Muscle of leg (tissue), 11 donors: Measurements from ENCODE around the gene PLEKHF1. TPM values are rescaled to one million over a fixed set of nuclear protein-coding genes. Genes with fewer than 3 reads are reported as not detected.

Experiments used
- DNase-seq: peaks from one replicate; pipeline ENCODE4 v3.0.0; 2013
- H3K27ac ChIP-seq: one replicate; pipeline ENCODE4 v1.5.1; 2013; ENCODE audit warnings: mild to moderate bottlenecking, low read length, control low read depth
- H3K27me3 ChIP-seq: one replicate; pipeline ENCODE4 v1.6.1; 2013; ENCODE audit warnings: low read length; ENCODE audit not compliant: control insufficient read depth, insufficient read depth
- H3K36me3 ChIP-seq: one replicate; pipeline ENCODE4 v1.6.1; 2013; ENCODE audit warnings: low read length; ENCODE audit not compliant: control insufficient read depth, insufficient read depth
- H3K4me1 ChIP-seq: one replicate; pipeline ENCODE4 v1.6.1; 2013; ENCODE audit warnings: low read length; ENCODE audit not compliant: control insufficient read depth, insufficient read depth
- H3K4me3 ChIP-seq: one replicate; pipeline ENCODE4 v1.5.1; 2013; ENCODE audit warnings: low read length, control low read depth
- H3K9me3 ChIP-seq: replicated peaks from 2 replicates; pipeline ENCODE4 v1.6.1; 2013; ENCODE audit warnings: low read depth, low read length; ENCODE audit not compliant: control insufficient read depth
- WGBS: methylation state at CpG from one replicate; pipeline ENCODE4 v1.1.5; 2013; ENCODE audit warnings: missing lambda C conversion rate; ENCODE audit not compliant: insufficient coverage; 5-methylcytosine and 5-hydroxymethylcytosine counted together
- polyA plus RNA-seq, 8 donors: library from polyadenylated mRNA; unstranded; fragments of 120-200 nt; gene quantifications; one replicate each; pipeline versions ENCODE4 v1.2.1 to v1.2.3, GENCODE V29; 2013; ENCODE audit warnings: inconsistent platforms in 1 of 8, low replicate concordance in 1 of 8; ENCODE audit not compliant: insufficient read length in 8 of 8, insufficient read depth in 1 of 8
- total RNA-seq: library from RNA; stranded (reverse); fragments of 120-200 nt; gene quantifications from one replicate; pipeline ENCODE4 v1.2.4, GENCODE V29; 2013

Gene PLEKHF1
- total and polyA plus RNA-seq, 9 donors, result 3.2 to 7.0 (median 4.5) TPM

DNA sequence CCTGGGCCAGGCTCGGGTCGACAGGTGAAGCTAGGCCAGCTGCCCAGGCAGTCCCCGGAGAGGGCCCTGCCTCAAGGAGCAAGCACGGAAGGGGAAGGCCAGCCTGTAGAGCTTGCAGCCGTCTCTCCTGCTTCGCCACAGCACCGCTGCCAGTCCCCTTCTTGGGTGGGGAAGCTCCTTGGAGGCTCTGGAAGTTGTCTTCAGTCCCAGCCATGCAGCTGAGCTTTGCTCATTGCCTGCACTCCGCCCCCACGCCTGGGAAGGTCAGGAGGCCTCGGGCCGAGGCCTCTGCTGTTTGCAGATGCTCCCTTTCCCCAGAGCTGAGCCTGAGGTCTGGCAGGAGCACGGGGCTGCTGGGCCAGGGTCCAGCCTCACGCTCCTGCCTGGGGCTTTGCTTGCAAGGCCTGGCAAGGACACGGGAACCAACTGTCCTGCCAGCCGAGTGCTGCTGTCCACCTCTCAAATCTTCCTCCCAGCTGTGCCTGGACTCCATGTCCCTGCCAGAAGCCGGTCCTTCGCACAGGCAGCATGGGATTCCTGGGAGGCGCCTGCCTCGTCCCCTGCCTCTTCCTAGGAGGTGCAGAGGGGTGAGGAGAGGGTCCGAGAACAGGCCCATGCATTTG is 13.3 kb downstream of the PLEKHF1 start:
- H3K36me3 ChIP-seq, result peaks cover 5% of the 10 kb centered on the region
- DNase-seq, result peak; percentile 90
- peaks cover 60% of the 10 kb centered on the region for H3K4me1 ChIP-seq
- no peaks in the 10 kb centered on the region for H3K27me3 ChIP-seq
- no peaks in the 10 kb centered on the region for H3K9me3 ChIP-seq
- peak overlapping the region; percentile 65 for H3K27ac ChIP-seq
- WGBS, result 20% methylated on average over 15 of the region's 20 CpGs
- H3K4me3 ChIP-seq, result no peak overlapping the region

DNA sequence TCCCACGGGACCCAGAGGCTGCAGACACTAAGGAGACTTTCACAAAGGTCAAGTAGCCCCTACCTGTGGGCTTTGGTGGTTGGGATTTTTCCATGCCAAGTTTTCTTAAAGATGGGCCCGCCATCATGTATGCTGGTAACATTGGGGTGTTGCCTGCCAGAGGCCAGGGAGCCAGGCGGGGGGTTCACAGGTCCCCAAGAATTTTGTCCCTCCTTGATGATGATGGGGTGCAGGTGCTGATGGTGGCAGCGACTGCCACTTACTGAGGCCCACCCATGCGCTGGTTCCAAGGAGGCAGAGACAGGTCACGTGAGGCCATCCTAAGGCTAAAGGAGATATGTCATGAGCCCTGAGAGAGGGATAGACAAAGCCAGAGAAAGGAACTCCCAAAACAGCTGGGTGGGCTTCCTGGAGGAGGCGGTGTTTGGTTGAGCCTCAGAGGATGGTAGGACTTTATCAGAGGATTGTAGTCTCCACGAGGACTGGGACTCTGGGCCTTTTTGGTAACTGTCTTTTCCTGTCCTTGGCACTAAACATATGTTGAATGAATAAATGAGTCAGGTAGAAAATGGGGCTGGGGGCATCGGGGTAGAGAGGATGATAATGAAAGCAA is 14.4 kb downstream of the PLEKHF1 start:
- 88% methylated on average over 9 of the region's 9 CpGs for WGBS
- Histone ChIP-seq H3K27me3 (no peaks in the 10 kb centered on the region), H3K4me3 (no peak overlapping the region), H3K9me3 (no peaks in the 10 kb centered on the region), H3K27ac (no peak overlapping the region), H3K36me3 (peaks cover under 1% of the 10 kb centered on the region), H3K4me1 (peaks cover 60% of the 10 kb centered on the region)
- DNase-seq, result no peak

DNA sequence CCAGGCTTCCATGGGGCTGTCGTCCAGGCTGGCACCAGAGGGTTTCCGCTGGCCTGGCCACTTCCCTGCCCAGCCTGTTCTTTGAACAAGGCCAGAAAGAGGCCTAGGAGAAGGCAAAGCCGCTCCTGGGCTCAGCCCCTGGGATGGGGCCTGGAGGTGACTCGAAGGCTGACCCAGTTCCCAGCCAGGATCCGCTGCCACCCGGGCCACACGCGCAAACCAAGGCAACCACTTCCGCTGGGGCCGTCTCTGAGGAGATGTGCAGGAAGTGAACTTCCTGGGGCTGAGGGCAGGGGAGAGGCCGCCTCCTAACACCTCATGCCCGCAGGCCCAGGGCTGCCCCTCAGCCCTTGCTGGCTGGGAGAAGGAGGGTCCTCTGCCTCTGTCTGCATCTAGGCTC is 15.2 kb downstream of the PLEKHF1 start:
- Histone ChIP-seq H3K36me3 (no peaks in the 10 kb centered on the region), H3K27me3 (no peaks in the 10 kb centered on the region), H3K4me1 (peaks cover 62% of the 10 kb centered on the region), H3K4me3 (no peak overlapping the region), H3K9me3 (no peaks in the 10 kb centered on the region), H3K27ac (peak overlapping the region; percentile 20)
- no peak for DNase-seq
- 59% methylated on average over 6 of the region's 12 CpGs for WGBS

DNA sequence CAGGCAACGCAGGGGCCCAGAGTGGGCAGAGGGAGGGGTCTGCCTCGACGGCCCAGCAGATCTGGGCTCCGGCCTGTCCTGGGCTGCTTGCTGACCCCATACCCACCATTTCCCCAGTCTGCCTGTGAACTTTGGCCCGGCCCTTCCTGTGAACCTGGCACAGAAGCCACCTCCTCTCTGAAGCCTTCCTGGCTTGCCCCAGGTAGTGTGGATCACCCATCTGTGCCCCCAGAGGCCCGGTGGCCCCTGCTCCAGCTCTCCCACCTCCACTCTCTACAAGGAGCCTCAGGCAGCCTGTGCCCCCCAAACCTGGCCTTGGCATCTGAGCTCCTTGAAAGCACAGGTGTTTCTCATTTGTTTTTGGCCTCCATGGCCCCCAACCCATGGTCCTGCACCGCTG is 15.7 kb downstream of the PLEKHF1 start:
- Histone ChIP-seq H3K4me3 (no peak overlapping the region), H3K9me3 (no peaks in the 10 kb centered on the region), H3K27me3 (no peaks in the 10 kb centered on the region), H3K36me3 (no peaks in the 10 kb centered on the region), H3K27ac (peak overlapping the region; percentile 63), H3K4me1 (peaks cover 62% of the 10 kb centered on the region)
- no peak for DNase-seq
- WGBS, result 81% methylated on average over 6 of the region's 7 CpGs

DNA sequence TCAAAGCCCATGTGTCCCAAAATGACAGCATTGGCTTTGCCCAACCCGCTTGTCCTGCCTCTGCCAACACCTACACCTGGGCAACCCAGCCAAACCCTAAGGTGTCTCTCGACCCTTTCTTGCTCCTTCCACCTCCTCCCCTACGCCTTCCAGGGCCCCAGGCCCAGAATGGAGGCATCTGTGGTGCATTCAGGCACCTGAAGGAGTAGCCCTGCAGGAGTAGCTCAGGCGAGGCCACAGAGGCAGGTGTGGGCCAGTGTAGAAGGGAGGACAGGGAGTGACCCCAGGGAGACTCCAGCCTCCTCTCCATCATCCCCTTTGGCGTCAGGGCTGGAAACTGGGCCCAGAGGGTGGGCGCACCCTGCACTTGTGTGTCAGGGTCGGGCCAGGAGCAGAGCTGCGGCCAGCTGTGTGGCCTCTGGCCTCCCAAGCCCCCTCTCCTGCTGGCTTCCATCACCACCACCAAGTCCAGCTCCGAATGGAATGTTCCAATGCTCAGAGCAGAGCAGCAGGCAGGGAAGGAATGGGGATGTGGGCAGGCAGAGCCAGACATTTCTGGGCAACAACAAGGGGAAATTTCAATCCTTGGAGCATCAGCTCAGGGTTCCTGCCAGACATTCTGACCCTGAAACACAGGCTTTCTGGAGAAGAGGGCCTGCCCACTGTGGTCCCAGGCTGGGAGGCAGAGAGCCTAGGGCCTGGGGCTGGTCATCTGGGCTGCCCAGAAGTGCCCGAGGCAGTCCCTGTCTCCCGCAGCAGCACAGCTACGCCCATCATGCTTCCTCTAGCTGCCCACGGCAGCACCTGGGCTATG is 16.4 kb downstream of the PLEKHF1 start:
- DNase-seq, result peak; percentile 87
- Histone ChIP-seq H3K36me3 (no peaks in the 10 kb centered on the region), H3K9me3 (no peaks in the 10 kb centered on the region), H3K27me3 (no peaks in the 10 kb centered on the region), H3K4me1 (peaks cover 61% of the 10 kb centered on the region), H3K27ac (peak overlapping the region; percentile 78), H3K4me3 (no peak overlapping the region)
- 63% methylated on average over 6 of the region's 13 CpGs for WGBS

DNA sequence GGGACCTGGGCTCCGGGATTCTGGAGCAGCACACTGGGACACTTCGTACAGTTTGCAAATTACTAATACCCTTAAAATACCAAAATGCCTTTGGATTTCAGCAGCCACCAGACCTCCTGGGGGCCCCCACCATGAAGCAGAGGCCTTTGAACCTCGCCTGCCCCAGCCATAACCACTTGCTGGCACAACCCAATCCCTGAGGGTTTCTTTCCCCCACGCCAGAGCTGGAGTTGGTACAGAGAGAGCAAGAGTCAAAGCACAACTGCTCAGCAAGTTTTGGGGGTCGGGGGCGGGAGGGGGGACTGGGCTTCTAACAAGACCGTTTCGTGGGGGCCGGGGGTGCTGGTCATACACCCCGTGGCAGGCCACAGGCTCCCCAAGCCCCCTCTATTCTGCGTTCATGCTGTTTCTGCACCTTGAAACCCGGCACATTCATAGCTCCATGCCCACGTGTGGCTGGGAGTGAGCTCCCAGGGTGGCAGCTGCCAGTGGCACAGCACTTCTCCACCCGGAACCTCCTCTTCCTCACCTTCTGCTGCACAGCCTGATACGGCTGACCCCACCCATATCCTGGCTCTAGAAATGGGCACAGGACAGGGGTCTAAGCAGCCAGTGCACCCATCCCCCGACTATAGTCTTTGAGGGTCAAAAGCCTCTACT is 17.1 kb downstream of the PLEKHF1 start:
- no peak for DNase-seq
- H3K27ac ChIP-seq, result peak overlapping the region; percentile 78
- peaks cover 59% of the 10 kb centered on the region for H3K4me1 ChIP-seq
- H3K9me3 ChIP-seq, result no peaks in the 10 kb centered on the region
- WGBS, result 88% methylated on average over 12 of the region's 16 CpGs
- H3K36me3 ChIP-seq, result no peaks in the 10 kb centered on the region
- H3K4me3 ChIP-seq, result no peak overlapping the region
- H3K27me3 ChIP-seq, result no peaks in the 10 kb centered on the region

DNA sequence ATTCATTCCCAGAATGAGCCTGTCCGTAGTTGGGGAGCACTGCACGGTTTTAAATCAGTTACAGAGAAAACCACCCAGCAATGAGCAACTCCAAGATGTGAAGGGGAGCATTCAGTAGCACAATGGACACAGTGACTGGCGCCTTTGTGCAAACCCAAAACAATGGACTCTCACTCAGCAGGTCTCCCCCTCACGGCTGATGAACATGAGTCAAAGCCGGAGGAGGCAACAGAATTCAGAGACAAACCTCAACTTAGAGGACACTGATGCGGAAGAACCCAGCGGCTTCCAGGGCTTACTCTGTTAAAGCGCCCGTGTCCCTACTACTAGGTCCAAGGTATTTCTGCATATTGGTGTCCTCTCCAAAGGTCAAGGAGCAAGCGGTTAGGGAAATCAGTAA is 17.7 kb downstream of the PLEKHF1 start:
- Histone ChIP-seq H3K4me3 (no peak overlapping the region), H3K9me3 (no peaks in the 10 kb centered on the region), H3K27ac (no peak overlapping the region), H3K27me3 (no peaks in the 10 kb centered on the region), H3K4me1 (peaks cover 56% of the 10 kb centered on the region), H3K36me3 (no peaks in the 10 kb centered on the region)
- WGBS, result 85% methylated on average over 5 of the region's 10 CpGs
- no peak for DNase-seq

DNA sequence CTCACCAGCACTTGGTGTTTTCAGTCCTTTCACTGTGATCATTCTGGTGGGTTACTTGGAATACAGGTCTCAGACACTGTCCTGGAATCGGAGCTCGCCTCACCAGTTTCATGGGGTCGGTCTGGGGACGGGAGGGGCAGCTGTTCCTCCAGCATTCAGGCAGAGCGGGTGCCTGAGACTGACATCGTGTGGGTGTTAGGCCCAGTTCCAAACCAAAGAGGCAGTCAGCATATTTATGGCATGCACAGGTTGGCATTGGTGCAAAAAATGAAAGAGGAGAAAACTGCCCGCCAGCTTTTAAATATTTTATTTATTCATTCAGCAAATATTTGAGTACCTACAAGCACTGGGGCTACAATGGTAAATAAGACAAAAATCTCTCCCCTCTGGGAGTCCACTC is 20.1 kb downstream of the PLEKHF1 start:
- Histone ChIP-seq H3K36me3 (no peaks in the 10 kb centered on the region), H3K27ac (no peak overlapping the region), H3K27me3 (no peaks in the 10 kb centered on the region), H3K4me3 (no peak overlapping the region), H3K4me1 (peaks cover 37% of the 10 kb centered on the region), H3K9me3 (no peaks in the 10 kb centered on the region)
- 84% methylated on average over 6 of the region's 7 CpGs for WGBS
- no peak for DNase-seq

DNA sequence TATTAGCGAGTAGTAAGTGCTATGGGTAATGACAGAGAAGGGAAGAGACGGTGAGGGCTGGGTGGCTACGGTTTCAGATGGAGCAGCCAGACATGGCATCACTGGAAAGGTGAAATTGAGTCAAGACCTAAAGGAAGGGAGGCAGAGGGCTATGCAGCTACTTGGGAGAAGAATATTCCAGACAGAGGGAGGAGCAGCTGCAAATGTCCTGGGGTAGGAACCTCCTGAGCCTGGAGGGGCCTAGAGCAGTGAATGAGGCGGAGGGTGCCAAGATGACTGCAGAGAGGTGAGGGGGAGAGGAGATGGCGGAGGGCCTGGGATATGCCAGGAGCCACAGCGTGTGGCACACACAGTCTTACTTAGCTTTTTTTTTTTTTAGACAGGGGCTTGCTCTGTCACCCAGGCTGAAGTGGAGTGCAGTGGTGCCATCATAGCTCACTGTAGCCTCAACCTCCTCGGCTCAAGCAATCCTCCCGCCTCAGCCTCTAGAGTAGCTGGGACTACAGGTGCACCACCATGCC is 21.1 kb downstream of the PLEKHF1 start:
- H3K4me3 ChIP-seq, result no peak overlapping the region
- H3K9me3 ChIP-seq, result peaks cover 3% of the 10 kb centered on the region
- H3K36me3 ChIP-seq, result no peaks in the 10 kb centered on the region
- peaks cover 26% of the 10 kb centered on the region for H3K4me1 ChIP-seq
- H3K27me3 ChIP-seq, result no peaks in the 10 kb centered on the region
- no peak overlapping the region for H3K27ac ChIP-seq
- DNase-seq, result no peak
- WGBS, result 90% methylated on average over 8 of the region's 8 CpGs
